Measurements from ENCODE around the gene ANO8.

ANO8 gene

GRCh38 chr19:17341845-17342244 is 7.2 kb upstream of the ANO8 start:
- DNase-seq (ENCODE audit: low read depth), result no peak

- no peak for DNase-seq (ENCODE audit: low read depth)
Observed at GRCh38 chr19:17341386-17341785, 6.7 kb upstream of the ANO8 start.

- no peak for DNase-seq (ENCODE audit: low read depth)
Observed at GRCh38 chr19:17340871-17341357, 6.3 kb upstream of the ANO8 start.

GRCh38 chr19:17340302-17340870 is 5.7 kb upstream of the ANO8 start:
- no peak for DNase-seq (ENCODE audit: low read depth)

- no peak for DNase-seq (ENCODE audit: low read depth)
Observed at GRCh38 chr19:17339088-17339741, 4.6 kb upstream of the ANO8 start.

- no peak for DNase-seq (ENCODE audit: low read depth)
Observed at GRCh38 chr19:17338433-17339078, 3.9 kb upstream of the ANO8 start.

- no peak for DNase-seq (ENCODE audit: low read depth)
Observed at GRCh38 chr19:17337675-17338432, 3.2 kb upstream of the ANO8 start.

- DNase-seq (ENCODE audit: low read depth), result peak; percentile 95
Observed at GRCh38 chr19:17336872-17337674, 2.4 kb upstream of the ANO8 start, which contains the start of gene GTPBP3. Gene GTPBP3 (plus strand): TSS chr19:17337553. CDS start chr19:17337612, 59 bp downstream.

- DNase-seq (ENCODE audit: low read depth), result no peak
Observed at GRCh38 chr19:17335575-17335974, 920 bp upstream of the ANO8 start.

- DNase-seq (ENCODE audit: low read depth), result peak; percentile 74
Observed at GRCh38 chr19:17333611-17334413, 843 bp downstream of the ANO8 start.

- DNase-seq (ENCODE audit: low read depth), result no peak
Observed at GRCh38 chr19:17332677-17333581, 1.7 kb downstream of the ANO8 start.

GRCh38 chr19:17332360-17332676 is 2.3 kb downstream of the ANO8 start:
- DNase-seq (ENCODE audit: low read depth), result no peak

- no peak for DNase-seq (ENCODE audit: low read depth)
Observed at GRCh38 chr19:17331045-17331558, 3.6 kb downstream of the ANO8 start.

GRCh38 chr19:17330262-17331044 is 4.2 kb downstream of the ANO8 start:
- DNase-seq (ENCODE audit: low read depth), result no peak

GRCh38 chr19:17329366-17330261 is 5.0 kb downstream of the ANO8 start:
- DNase-seq (ENCODE audit: low read depth), result no peak

- DNase-seq (ENCODE audit: low read depth), result peak; percentile 57
Observed at GRCh38 chr19:17328517-17329365, 5.9 kb downstream of the ANO8 start.
